OCI-LY3 (cell line): ENCODE results near the gene TMEM37.

Experiments
- H2AFZ ChIP-seq: fragments of 200-600, 300-600 bp; shearing (Covaris generic); 2 replicates; pipeline ENCODE4 v1.6.0; 2014; ENCODE audit warnings: antibody characterized with exemption, low read depth, low read length
- H3K27ac ChIP-seq: fragments of 200-600, 300-600 bp; sonication (generic); 2 replicates; pipeline ENCODE4 v1.5.1; 2014; ENCODE audit warnings: mild to moderate bottlenecking, low read length, moderate library complexity, mixed read lengths
- H3K27me3 ChIP-seq: fragments of 200-600, 300-600 bp; sonication (generic); 2 replicates; pipeline ENCODE4 v1.6.1; 2014; ENCODE audit warnings: low read depth, low read length, mixed read lengths
- H3K36me3 ChIP-seq: fragments of 200-600, 300-600 bp; sonication (generic); replicated peaks from 2 replicates; pipeline ENCODE3; 2014; ENCODE audit warnings: low read depth, low read length, mixed read lengths
- H3K4me1 ChIP-seq: fragments of 300-600, 200-600 bp; sonication (generic); 2 replicates; pipeline ENCODE4 v1.6.1; 2014; ENCODE audit warnings: low read length, mixed read lengths
- H3K4me2 ChIP-seq: fragments of 200-600, 300-600 bp; sonication (generic); 2 replicates; pipeline ENCODE4 v1.6.1; 2014; ENCODE audit warnings: low read length, mixed read lengths
- H3K4me3 ChIP-seq: fragments of 300-600, 200-600 bp; sonication (generic); 2 replicates; pipeline ENCODE4 v1.5.1; 2014; ENCODE audit warnings: antibody characterized with exemption, mild to moderate bottlenecking, low read length, moderate library complexity
- H3K79me2 ChIP-seq: fragments of 300-600, 200-600 bp; shearing (Covaris generic); 2 replicates; pipeline ENCODE4 v1.6.1; 2014; ENCODE audit warnings: mild to moderate bottlenecking, low read length, mixed read lengths
- H3K9ac ChIP-seq: fragments of 300-600, 200-600 bp; shearing (Covaris generic); 2 replicates; pipeline ENCODE4 v1.6.0; 2014; ENCODE audit warnings: mild to moderate bottlenecking, low read length, moderate library complexity
- H3K9me3 ChIP-seq: fragments of 200-600, 300-600 bp; shearing (Covaris generic); 2 replicates; pipeline ENCODE4 v1.6.1; 2014; ENCODE audit warnings: low read length, mixed read lengths; ENCODE audit not compliant: insufficient read depth
- H4K20me1 ChIP-seq: fragments of 200-600, 300-600 bp; sonication (generic); 2 replicates; pipeline ENCODE4 v1.6.1; 2016; ENCODE audit warnings: low read length, mixed read lengths; ENCODE audit not compliant: insufficient read depth
- EZH2phosphoT487 ChIP-seq: fragments of 200-600 bp; shearing (Covaris generic); IDR thresholded peaks from 2 replicates; pipeline ENCODE4 v1.6.1; 2018; ENCODE audit warnings: antibody characterized with exemption, mixed run types, low read depth
- TF ChIP-seq, protein P1 (sequence below): fragments of 200-600, 300-600 bp; sonication (generic); IDR thresholded peaks from 2 replicates; pipeline ENCODE4 v1.5.1; 2014; ENCODE audit warnings: antibody characterized with exemption, low read length, low read depth

TMEM37 gene, protein sequence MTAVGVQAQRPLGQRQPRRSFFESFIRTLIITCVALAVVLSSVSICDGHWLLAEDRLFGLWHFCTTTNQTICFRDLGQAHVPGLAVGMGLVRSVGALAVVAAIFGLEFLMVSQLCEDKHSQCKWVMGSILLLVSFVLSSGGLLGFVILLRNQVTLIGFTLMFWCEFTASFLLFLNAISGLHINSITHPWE

GRCh38 chr2:119431155-119431975, at the start of gene TMEM37:
Gene TMEM37, plus strand, starts transcription at chr2:119431854. Its CDS starts 50 bp downstream, at chr2:119431904.
- Histone ChIP-seq H4K20me1 (no peaks in the 10 kb centered on the region), H2AFZ (peak within 1 kb of the TSS; percentile 34; the same call in 1 of the 2 replicates), H3K9ac (peak within 1 kb of the TSS; percentile 39), H3K9me3 (no peaks in the 10 kb centered on the region), H3K27me3 (peaks cover 80% of the 10 kb centered on the region), H3K4me3 (peak within 1 kb of the TSS; percentile 77), H3K27ac (peak within 1 kb of the TSS; percentile 27; the same call in 1 of the 2 replicates), H3K36me3 (no peaks in the 10 kb centered on the region), H3K4me2 (peak within 1 kb of the TSS; percentile 88), H3K79me2 (no peaks in the 10 kb centered on the region), H3K4me1 (peaks cover 26% of the 10 kb centered on the region)
- TF ChIP-seq, protein P1, sequence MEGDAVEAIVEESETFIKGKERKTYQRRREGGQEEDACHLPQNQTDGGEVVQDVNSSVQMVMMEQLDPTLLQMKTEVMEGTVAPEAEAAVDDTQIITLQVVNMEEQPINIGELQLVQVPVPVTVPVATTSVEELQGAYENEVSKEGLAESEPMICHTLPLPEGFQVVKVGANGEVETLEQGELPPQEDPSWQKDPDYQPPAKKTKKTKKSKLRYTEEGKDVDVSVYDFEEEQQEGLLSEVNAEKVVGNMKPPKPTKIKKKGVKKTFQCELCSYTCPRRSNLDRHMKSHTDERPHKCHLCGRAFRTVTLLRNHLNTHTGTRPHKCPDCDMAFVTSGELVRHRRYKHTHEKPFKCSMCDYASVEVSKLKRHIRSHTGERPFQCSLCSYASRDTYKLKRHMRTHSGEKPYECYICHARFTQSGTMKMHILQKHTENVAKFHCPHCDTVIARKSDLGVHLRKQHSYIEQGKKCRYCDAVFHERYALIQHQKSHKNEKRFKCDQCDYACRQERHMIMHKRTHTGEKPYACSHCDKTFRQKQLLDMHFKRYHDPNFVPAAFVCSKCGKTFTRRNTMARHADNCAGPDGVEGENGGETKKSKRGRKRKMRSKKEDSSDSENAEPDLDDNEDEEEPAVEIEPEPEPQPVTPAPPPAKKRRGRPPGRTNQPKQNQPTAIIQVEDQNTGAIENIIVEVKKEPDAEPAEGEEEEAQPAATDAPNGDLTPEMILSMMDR = no peak
- no peak for TF ChIP-seq EZH2phosphoT487

GRCh38 chr2:119383410-119384140, 48.1 kb upstream of the TMEM37 start:
- Histone ChIP-seq H3K27ac (no peak overlapping the region), H3K4me2 (no peak overlapping the region)

DNA sequence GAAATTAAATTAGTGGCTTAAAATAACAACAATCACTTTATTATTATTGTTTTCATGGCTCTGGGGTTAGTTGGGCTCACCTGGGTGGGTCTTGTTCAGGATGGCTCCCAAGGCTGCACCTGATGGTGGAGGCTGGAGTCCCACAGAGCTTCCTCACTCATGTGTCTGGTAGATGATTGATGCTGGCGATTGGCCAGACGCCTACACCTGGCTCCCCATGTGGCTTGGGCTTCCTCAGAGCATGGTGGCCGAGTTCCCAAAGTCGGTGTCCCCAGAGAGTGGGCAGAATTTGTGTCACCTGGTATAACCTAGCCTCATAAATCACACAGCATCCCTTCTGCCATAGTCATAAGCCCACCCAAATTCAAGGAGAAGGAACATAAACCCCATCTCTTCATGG, 46.7 kb upstream of the TMEM37 start:
- no peak overlapping the region for H3K4me2 ChIP-seq
- no peaks in the 10 kb centered on the region for H3K36me3 ChIP-seq
- no peaks in the 10 kb centered on the region for H3K9me3 ChIP-seq
- no peaks in the 10 kb centered on the region for H4K20me1 ChIP-seq
- peaks cover 5% of the 10 kb centered on the region for H3K4me1 ChIP-seq
- H3K4me3 ChIP-seq = no peak overlapping the region
- no peaks in the 10 kb centered on the region for H3K79me2 ChIP-seq
- no peaks in the 10 kb centered on the region for H3K27me3 ChIP-seq
- H2AFZ ChIP-seq = no peak overlapping the region
- H3K27ac ChIP-seq = no peak overlapping the region
- no peak overlapping the region for H3K9ac ChIP-seq
- TF ChIP-seq EZH2phosphoT487 = no peak
- TF ChIP-seq, protein P1 = no peak

More at GRCh38 chr2:119383410-119384140, 48.1 kb upstream of the TMEM37 start:
- no peaks in the 10 kb centered on the region for H3K9me3 ChIP-seq
- H4K20me1 ChIP-seq = no peaks in the 10 kb centered on the region
- H3K27me3 ChIP-seq = no peaks in the 10 kb centered on the region
- no peak overlapping the region for H2AFZ ChIP-seq
- no peak overlapping the region for H3K9ac ChIP-seq
- no peaks in the 10 kb centered on the region for H3K36me3 ChIP-seq
- no peak overlapping the region for H3K4me3 ChIP-seq
- peaks cover 5% of the 10 kb centered on the region for H3K4me1 ChIP-seq
- TF ChIP-seq, protein P1 = no peak
- no peaks in the 10 kb centered on the region for H3K79me2 ChIP-seq

DNA sequence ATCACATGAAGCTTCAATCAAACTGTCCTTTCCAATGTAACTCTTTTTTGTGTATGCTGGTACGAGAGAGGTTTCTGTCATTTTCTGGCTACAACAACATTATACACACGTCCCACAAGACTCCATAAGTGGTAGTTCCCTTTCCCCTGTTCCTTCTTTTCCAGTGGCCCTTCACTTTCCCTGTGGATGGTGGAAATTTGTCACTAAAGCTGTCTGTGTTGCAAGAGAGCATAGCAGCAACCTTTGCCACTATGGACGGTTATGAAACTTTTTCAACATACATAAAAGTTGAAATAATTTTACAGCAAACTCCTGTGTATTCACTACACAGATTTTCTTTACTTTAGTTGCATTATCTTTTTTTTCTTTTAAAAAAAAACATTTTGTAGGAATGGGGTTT, 46.2 kb upstream of the TMEM37 start:
- H3K79me2 ChIP-seq = no peaks in the 10 kb centered on the region
- H3K4me2 ChIP-seq = no peak overlapping the region
- no peaks in the 10 kb centered on the region for H3K36me3 ChIP-seq
- H3K27ac ChIP-seq = no peak overlapping the region
- no peaks in the 10 kb centered on the region for H4K20me1 ChIP-seq
- H3K9ac ChIP-seq = no peak overlapping the region
- H3K9me3 ChIP-seq = no peaks in the 10 kb centered on the region
- peaks cover 5% of the 10 kb centered on the region for H3K4me1 ChIP-seq
- H3K27me3 ChIP-seq = no peaks in the 10 kb centered on the region
- no peak overlapping the region for H2AFZ ChIP-seq
- no peak overlapping the region for H3K4me3 ChIP-seq
- TF ChIP-seq, protein P1 = no peak
- no peak for TF ChIP-seq EZH2phosphoT487
